Measurements from ENCODE around the gene REXO4.

- TF ChIP-seq GATA2 (IDR thresholded peaks at IDR 0.05; ENCODE audit: low read depth, low read length) (no peak), GATA3 (IDR thresholded peaks at IDR 0.05; ENCODE audit: low read depth, low read length) (no peak)
Observed at GRCh38 chr9:133383438-133383837, 34.4 kb downstream of the REXO4 start.

All from SH-SY5Y (cell line).